IPS DF 4.7 (cell line): ENCODE data around the gene IQCC.

ENCODE experiments used
- DNase-seq: peaks from one replicate; pipeline ENCODE4 v3.0.0-alpha.2; 2013; ENCODE audit warnings: low spot score; ENCODE audit errors: extremely low read depth

The IQCC gene

GRCh38 chr1:32223683-32224082 lies 18.2 kb downstream of the IQCC start:
- no peak for DNase-seq

GRCh38 chr1:32224285-32224684 lies 18.8 kb downstream of the IQCC start:
- no peak for DNase-seq

- no peak for DNase-seq
Measured at GRCh38 chr1:32228771-32229170, 23.3 kb downstream of the IQCC start.

- DNase-seq = no peak
Measured at GRCh38 chr1:32231843-32232432, 26.5 kb downstream of the IQCC start.

GRCh38 chr1:32232558-32233304 lies 27.3 kb downstream of the IQCC start:
- DNase-seq = no peak

- DNase-seq = no peak
Measured at GRCh38 chr1:32234792-32235191, 29.3 kb downstream of the IQCC start.

GRCh38 chr1:32239337-32239736 lies 33.9 kb downstream of the IQCC start:
- DNase-seq = no peak

GRCh38 chr1:32239790-32240139 lies 34.3 kb downstream of the IQCC start:
- no peak for DNase-seq

- peak; percentile 68 for DNase-seq
Measured at GRCh38 chr1:32240140-32240951, 34.9 kb downstream of the IQCC start.

- DNase-seq = no peak
Measured at GRCh38 chr1:32241001-32241763, 35.7 kb downstream of the IQCC start.

GRCh38 chr1:32242341-32242851 lies 36.9 kb downstream of the IQCC start:
- no peak for DNase-seq

GRCh38 chr1:32246888-32247273 lies 41.4 kb downstream of the IQCC start, which contains the start of gene FAM167B:
Gene FAM167B, plus strand, starts transcription at chr1:32247222. Its CDS starts 200 bp downstream, at chr1:32247422.
- no peak for DNase-seq

GRCh38 chr1:32247452-32247851 lies 42.0 kb downstream of the IQCC start:
- no peak for DNase-seq

- peak; percentile 79 for DNase-seq
Measured at GRCh38 chr1:32247983-32248889, 42.8 kb downstream of the IQCC start.

GRCh38 chr1:32249831-32250525 lies 44.5 kb downstream of the IQCC start:
- DNase-seq = no peak

- no peak for DNase-seq
Measured at GRCh38 chr1:32250893-32251716, 45.6 kb downstream of the IQCC start, which contains the start of gene LCK. Gene LCK, plus strand, starts transcription at chr1:32251265. Its CDS starts 23,065 bp downstream, at chr1:32274330.

GRCh38 chr1:32255072-32256071 lies 49.9 kb downstream of the IQCC start:
- no peak for DNase-seq
